OCI-LY3 (cell line): ENCODE data around the gene SLC45A3.

Source experiments
- CTCF ChIP-seq: fragments of 200-600, 300-600 bp; sonication (generic); IDR thresholded peaks from 2 replicates; pipeline ENCODE4 v1.5.1; 2014; ENCODE audit warnings: antibody characterized with exemption, low read length, low read depth
- EZH2phosphoT487 ChIP-seq: fragments of 200-600 bp; shearing (Covaris generic); IDR thresholded peaks from 2 replicates; pipeline ENCODE4 v1.6.1; 2018; ENCODE audit warnings: antibody characterized with exemption, mixed run types, low read depth

DNA sequence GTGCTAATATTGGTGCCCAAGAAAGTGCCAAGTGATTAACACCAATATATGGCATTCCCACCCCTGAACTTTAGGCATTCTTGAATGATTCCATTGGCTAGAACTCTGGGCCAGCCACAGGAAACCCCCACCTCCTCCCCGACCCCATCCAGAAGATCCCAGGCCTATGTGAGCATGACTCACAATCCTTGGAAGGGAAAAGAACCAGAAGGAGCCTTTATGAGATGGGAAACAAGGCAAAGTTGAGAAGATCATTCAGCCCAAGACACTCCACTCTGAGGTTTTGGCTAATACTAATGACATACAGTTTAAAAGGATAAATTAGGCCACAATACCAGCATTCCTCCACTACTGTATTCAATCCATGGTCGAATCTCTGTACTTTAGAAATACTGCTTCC is 70.3 kb downstream of the SLC45A3 start:
- no peak for TF ChIP-seq CTCF
- TF ChIP-seq EZH2phosphoT487 = no peak
